HCT116 (cell line): ENCODE results near the gene BBS4. TPM values are rescaled to one million over a fixed set of nuclear protein-coding genes. Genes with fewer than 3 reads are reported as not detected.

Source experiments
- ATAC-seq: fragments of 200-7000 bp; cut with Tn5 transposase; 2 replicates; pipeline ENCODE4 v1.9.1; 2020; ENCODE audit warnings: mild to moderate bottlenecking, moderate library complexity
- BruUV-seq: library from RNA; stranded (reverse); fragments of 400-500 nt; replicated peaks from 2 replicates; lab custom pipeline; 2021; lab: Mats Ljungman, UMichigan
- CTCF ChIA-PET: fragments of 300-600 bp; sonication (Branson Sonifier 250); formaldehyde crosslinking; loops from one replicate; lab custom pipeline; 2021; ENCODE audit warnings: antibody characterized with exemption; lab: Charles Lee
- POLR2A ChIA-PET: fragments of 300-600, 350-600 bp; sonication (Branson Sonifier 250); formaldehyde crosslinking; loops from one replicate; lab custom pipeline; 2021; ENCODE audit warnings: antibody characterized with exemption; lab: Charles Lee
- RAD21 ChIA-PET, 2 experiments: fragments of 300-600 bp; sonication (Branson Sonifier 250); formaldehyde crosslinking; loops; one replicate each; lab custom pipeline; 2023; ENCODE audit warnings: low total read pairs in 2 of 2; ENCODE audit not compliant: uncharacterized antibody in 2 of 2, unreplicated experiment in 2 of 2, low non-redundant PET in 1 of 2; lab: Charles Lee
- DNase-seq: peaks from one replicate; pipeline ENCODE4 v3.0.0-alpha.2; 2010; ENCODE audit warnings: low read depth, low spot score
- H2AFZ ChIP-seq: fragments of 200-600 bp; shearing (Covaris generic), sonication (generic); 2 replicates; pipeline ENCODE4 v1.6.1; 2017; ENCODE audit warnings: low read depth, mixed run types, mixed read lengths, antibody characterized with exemption, low read length; ENCODE audit not compliant: poor library complexity, severe bottlenecking
- H3K27ac ChIP-seq: 2 replicates; pipeline ENCODE4 v1.5.1; 2012; ENCODE audit warnings: low read depth, low read length
- H3K27me3 ChIP-seq: fragments of 200-600 bp; sonication (generic); 2 replicates; pipeline ENCODE4 v1.6.1; 2016; ENCODE audit warnings: mixed run types, low read length, mixed read lengths; ENCODE audit not compliant: insufficient read depth
- H3K36me3 ChIP-seq, 2 experiments: fragments of 200-500 bp in 1 of 2; fragments of 200-600 bp in 1 of 2; sonication (Bioruptor generic) in 1 of 2; sonication (generic) in 1 of 2; 2 replicates each; pipeline versions ENCODE4 v1.5.1 to v1.6.1; 2014 to 2016; ENCODE audit warnings: low read length in 2 of 2, inconsistent platforms in 1 of 2, mixed read lengths in 1 of 2, mixed run types in 1 of 2; ENCODE audit not compliant: insufficient read depth in 2 of 2, control insufficient read depth in 1 of 2
- H3K4me1 ChIP-seq, 2 experiments: fragments of 200-600 bp in 1 of 2; sonication (generic) in 1 of 2; 2 replicates each; pipeline versions ENCODE4 v1.5.1 to v1.6.1; 2012 to 2017; ENCODE audit warnings: low read length in 2 of 2, inconsistent platforms in 1 of 2, mild to moderate bottlenecking in 1 of 2, mixed read lengths in 1 of 2, mixed run types in 1 of 2, moderate library complexity in 1 of 2; ENCODE audit not compliant: insufficient read depth in 2 of 2, control insufficient read depth in 1 of 2
- H3K4me2 ChIP-seq: fragments of 200-600 bp; sonication (generic); 2 replicates; pipeline ENCODE4 v1.6.1; 2017; ENCODE audit warnings: mixed run types, low read length, mixed read lengths
- H3K4me3 ChIP-seq, 2 experiments: fragments of 200-600 bp in 1 of 2; sonication (generic) in 1 of 2; replicated peaks in 1 of 2; 2 replicates each; pipeline ENCODE4 v1.5.1; 2011 to 2016; ENCODE audit warnings: low read length in 2 of 2, control low read depth in 1 of 2, low read depth in 1 of 2, mild to moderate bottlenecking in 1 of 2, mixed read lengths in 1 of 2, mixed run types in 1 of 2
- H3K79me2 ChIP-seq: fragments of 200-600 bp; sonication (generic); 2 replicates; pipeline ENCODE4 v1.6.1; 2017; ENCODE audit warnings: mild to moderate bottlenecking, mixed run types, low read length, moderate library complexity, mixed read lengths; ENCODE audit not compliant: insufficient read depth
- H3K9ac ChIP-seq: fragments of 200-600 bp; sonication (generic); 2 replicates; pipeline ENCODE4 v1.6.1; 2016; ENCODE audit warnings: low read length, mixed read lengths
- H3K9me2 ChIP-seq: fragments of 200-600 bp; sonication (generic), shearing (Covaris generic); 2 replicates; pipeline ENCODE4 v1.6.1; 2017; ENCODE audit warnings: mixed run types, mild to moderate bottlenecking, moderate library complexity; ENCODE audit not compliant: insufficient read depth
- H3K9me3 ChIP-seq, 2 experiments: fragments of 200-500 bp in 1 of 2; fragments of 200-600 bp in 1 of 2; sonication (Bioruptor generic) in 1 of 2; sonication (generic) in 1 of 2; 2 replicates each; pipeline ENCODE4 v1.6.1; 2014 to 2017; ENCODE audit warnings: low read length in 2 of 2, mixed read lengths in 2 of 2, inconsistent platforms in 1 of 2, low read depth in 1 of 2, mild to moderate bottlenecking in 1 of 2, mixed run types in 1 of 2, moderate library complexity in 1 of 2; ENCODE audit not compliant: control insufficient read depth in 1 of 2, insufficient read depth in 1 of 2
- H4K20me1 ChIP-seq: fragments of 200-600 bp; sonication (generic), shearing (Covaris generic); 2 replicates; pipeline ENCODE4 v1.6.1; 2017; ENCODE audit warnings: mixed run types, mild to moderate bottlenecking, moderate library complexity; ENCODE audit not compliant: insufficient read depth
- CBX3 ChIP-seq: IDR thresholded peaks from 2 replicates; pipeline ENCODE4 v1.6.1; 2012; ENCODE audit warnings: low read depth
- CEBPB ChIP-seq: IDR thresholded peaks from 2 replicates; pipeline ENCODE4 v1.6.1; 2012; ENCODE audit warnings: low read depth
- FOSL1 ChIP-seq: IDR thresholded peaks from 2 replicates; pipeline ENCODE4 v1.6.1; 2012; ENCODE audit warnings: low read depth
- POLR2AphosphoS5 ChIP-seq: IDR thresholded peaks from 2 replicates; pipeline ENCODE4 v1.6.1; 2011; ENCODE audit warnings: mild to moderate bottlenecking, low read depth, low read length, moderate library complexity
- REST ChIP-seq: IDR thresholded peaks from 2 replicates; pipeline ENCODE4 v1.6.1; 2012; ENCODE audit warnings: low read depth
- SIN3A ChIP-seq: IDR thresholded peaks from 2 replicates; pipeline ENCODE4 v1.6.1; 2012; ENCODE audit warnings: low read depth
- SP1 ChIP-seq: IDR thresholded peaks from 2 replicates; pipeline ENCODE4 v1.6.1; 2012; ENCODE audit warnings: low read depth
- YY1 ChIP-seq: IDR thresholded peaks from 2 replicates; pipeline ENCODE4 v1.6.1; 2011; ENCODE audit warnings: low read length, low read depth, moderate library complexity, mild to moderate bottlenecking; ENCODE audit not compliant: insufficient replicate concordance; ENCODE audit errors: extremely low read depth
- ZBTB33 ChIP-seq: IDR thresholded peaks from 2 replicates; pipeline ENCODE4 v1.6.1; 2011; ENCODE audit warnings: mild to moderate bottlenecking, low read length, moderate library complexity; ENCODE audit not compliant: insufficient replicate concordance; ENCODE audit errors: extremely low read depth
- intact Hi-C: fragments of 100-400 bp; cut with micrococcal nuclease; formaldehyde crosslinking; loops from 2 replicates; pipeline ENCODE4 v1.10.0; 2022
- total RNA-seq: library from RNA; stranded (reverse); gene quantifications from one replicate; pipeline ENCODE4 v1.2.1, GENCODE V29; 2021; ENCODE audit not compliant: unreplicated experiment
- TF ChIP-seq, protein P1 (sequence below): IDR thresholded peaks from 2 replicates; pipeline ENCODE4 v1.6.1; 2012

Gene BBS4
- total RNA-seq, 1 experiment from 2014 or later: 10.0 TPM

GRCh38 chr15:72784456-72784876, 98.5 kb downstream of the BBS4 start:
- peaks cover 40% of the 10 kb centered on the region for H3K79me2 ChIP-seq
- peak overlapping the region; percentile 97 for H2AFZ ChIP-seq
- intact Hi-C loops: loop anchor here (1.0 to 5.0 kb wide), 3 partner anchors 297 to 488 kb away; no protein-coding TSS in a partner anchor
- H3K9ac ChIP-seq: peak overlapping the region; percentile 94
- peaks cover 0 to 21% of the 10 kb centered on the region in 2 experiments; a peak in 3 of 4 replicates for H3K4me1 ChIP-seq
- H3K27ac ChIP-seq: peak overlapping the region; percentile 57; the same call in 1 of the 2 replicates
- BruUV-seq: no TSS peak
- ChIA-PET CTCF (interaction anchor here (1.2 kb wide), 1 partner anchor 62 kb away, joined by 3 read pairs; no protein-coding TSS in a partner anchor), RAD21 (interaction anchor here in 1 of 2 experiments (0.7 kb wide), 1 partner anchor 267 kb away, joined by 3 read pairs; no protein-coding TSS in a partner anchor), POLR2A (no interaction called here)
- peaks cover 2 to 15% of the 10 kb centered on the region in 2 experiments; a peak in 1 of 4 replicates for H3K36me3 ChIP-seq
- peak overlapping the region; percentile 100 for H3K4me2 ChIP-seq
- peak overlapping the region; percentile 72 to 98 for H3K4me3 ChIP-seq
- H3K9me2 ChIP-seq: no peaks in the 10 kb centered on the region
- TF ChIP-seq SP1 (no peak), POLR2AphosphoS5 (no peak), SIN3A (no peak), REST (no peak), ZBTB33 (no peak), CBX3 (no peak), FOSL1 (no peak), YY1 (no peak), CEBPB (no peak)
- TF ChIP-seq, protein P1, sequence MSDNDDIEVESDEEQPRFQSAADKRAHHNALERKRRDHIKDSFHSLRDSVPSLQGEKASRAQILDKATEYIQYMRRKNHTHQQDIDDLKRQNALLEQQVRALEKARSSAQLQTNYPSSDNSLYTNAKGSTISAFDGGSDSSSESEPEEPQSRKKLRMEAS: no peak
- DNase-seq: no peak
- no peak for ATAC-seq
- H3K9me3 ChIP-seq: no peaks in the 10 kb centered on the region
- no peaks in the 10 kb centered on the region; the same call in 1 of the 2 replicates for H4K20me1 ChIP-seq
- no peaks in the 10 kb centered on the region for H3K27me3 ChIP-seq
